Esophagus muscularis mucosa (tissue), 4 donors: ENCODE measurements around the gene PLPPR1. TPM values are rescaled to one million over a fixed set of nuclear protein-coding genes. Genes with fewer than 3 reads are reported as not detected.

Experiments used
- DNase-seq: peaks from one replicate; pipeline ENCODE4 v3.0.0-alpha.2; 2017; ENCODE audit errors: extremely low spot score
- H3K27ac ChIP-seq, 4 donors: fragments of 200-600 bp; sonication (generic); replicated peaks in 1 of 4; 1 replicate in 3 of 4; 2 replicates in 1 of 4; pipeline ENCODE4 v1.5.1; 2016 to 2019; ENCODE audit warnings: mild to moderate bottlenecking in 1 of 4
- H3K27me3 ChIP-seq, 4 donors: fragments of 200-600 bp; sonication (generic); one replicate each; pipeline versions ENCODE4 v1.5.1 to v1.6.0; 2016 to 2019
- H3K36me3 ChIP-seq, 4 donors: fragments of 200-600 bp; sonication (generic); one replicate each; pipeline ENCODE4 v1.5.1; 2016 to 2019
- H3K4me1 ChIP-seq, 4 donors: fragments of 200-600 bp; sonication (generic); one replicate each; pipeline ENCODE4 v1.5.1; 2016 to 2019
- H3K4me3 ChIP-seq, 4 donors: fragments of 200-600 bp; sonication (generic); 1 replicate in 2 of 4; 2 replicates in 2 of 4; pipeline ENCODE4 v1.5.1; 2016 to 2019; ENCODE audit warnings: mild to moderate bottlenecking in 4 of 4, moderate library complexity in 1 of 4
- H3K9me3 ChIP-seq, 4 donors: fragments of 200-600 bp; sonication (generic); 1 replicate in 3 of 4; 2 replicates in 1 of 4; pipeline ENCODE4 v1.5.1; 2016 to 2019
- EP300 ChIP-seq: sonication (generic); formaldehyde crosslinking; IDR thresholded peaks from one replicate; pipeline ENCODE4 v1.6.1; 2017; ENCODE audit warnings: antibody characterized with exemption
- POLR2A ChIP-seq: fragments of 450-650 bp; IDR thresholded peaks from one replicate; pipeline ENCODE4 v1.6.1; 2017; ENCODE audit warnings: antibody characterized with exemption, moderate library complexity, mild to moderate bottlenecking, low read depth
- POLR2AphosphoS5 ChIP-seq, 2 donors: sonication (generic); formaldehyde crosslinking; IDR thresholded peaks; one replicate each; pipeline ENCODE4 v1.6.1; 2017; ENCODE audit warnings: antibody characterized with exemption in 2 of 2
- WGBS: methylation state at CpG from one replicate; pipeline ENCODE4 v1.1.5; 2018; 5-methylcytosine and 5-hydroxymethylcytosine counted together
- intact Hi-C: fragments of 100-400 bp; cut with DNase I; formaldehyde crosslinking; loops from one replicate; pipeline ENCODE4 v1.15.1; 2023
- total RNA-seq, 4 donors: library from RNA; depleted of rRNA; stranded (reverse); fragments of >200 nt; gene quantifications; one replicate each; pipeline versions ENCODE4 v1.1.0 to v1.2.1, GENCODE V29; 2016
- TF ChIP-seq, protein P1 (sequence below), 3 experiments: fragments of 200-600 bp in 2 of 3; fragments of 450-650 bp in 1 of 3; sonication (generic) in 2 of 3; IDR thresholded peaks; one replicate each; pipeline ENCODE4 v1.5.1; 2017 to 2019; ENCODE audit warnings: antibody characterized with exemption in 3 of 3, mild to moderate bottlenecking in 2 of 3, moderate library complexity in 1 of 3

Gene PLPPR1
- total RNA-seq, 4 donors from 2014 or later = 0.19 to 0.99 (median 0.29) TPM; not detected in 1

DNA sequence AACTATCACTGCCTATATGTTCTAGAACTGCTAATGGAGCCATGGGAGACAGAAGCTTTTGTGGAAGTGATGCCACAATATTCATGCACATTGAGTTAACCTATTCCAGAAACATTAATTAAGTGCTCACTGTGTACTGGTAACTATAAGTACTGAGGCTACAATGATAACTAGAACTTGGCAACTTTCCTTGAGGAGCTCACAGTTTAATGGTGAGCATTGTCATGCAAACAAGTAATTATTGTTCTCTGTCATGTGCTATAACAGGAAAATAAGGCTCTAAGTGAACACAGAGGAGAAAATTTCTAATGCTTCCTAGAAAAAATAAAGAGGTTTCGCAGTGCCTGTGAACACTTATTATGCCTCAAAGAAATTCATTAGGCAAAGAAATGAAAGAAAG is 214.1 kb downstream of the PLPPR1 start:
- 92% methylated on average over 1 of the region's 1 CpG for WGBS
- H3K4me1 ChIP-seq = no peaks in the 10 kb centered on the region
- TF ChIP-seq EP300 = no peak
- TF ChIP-seq, protein P1, sequence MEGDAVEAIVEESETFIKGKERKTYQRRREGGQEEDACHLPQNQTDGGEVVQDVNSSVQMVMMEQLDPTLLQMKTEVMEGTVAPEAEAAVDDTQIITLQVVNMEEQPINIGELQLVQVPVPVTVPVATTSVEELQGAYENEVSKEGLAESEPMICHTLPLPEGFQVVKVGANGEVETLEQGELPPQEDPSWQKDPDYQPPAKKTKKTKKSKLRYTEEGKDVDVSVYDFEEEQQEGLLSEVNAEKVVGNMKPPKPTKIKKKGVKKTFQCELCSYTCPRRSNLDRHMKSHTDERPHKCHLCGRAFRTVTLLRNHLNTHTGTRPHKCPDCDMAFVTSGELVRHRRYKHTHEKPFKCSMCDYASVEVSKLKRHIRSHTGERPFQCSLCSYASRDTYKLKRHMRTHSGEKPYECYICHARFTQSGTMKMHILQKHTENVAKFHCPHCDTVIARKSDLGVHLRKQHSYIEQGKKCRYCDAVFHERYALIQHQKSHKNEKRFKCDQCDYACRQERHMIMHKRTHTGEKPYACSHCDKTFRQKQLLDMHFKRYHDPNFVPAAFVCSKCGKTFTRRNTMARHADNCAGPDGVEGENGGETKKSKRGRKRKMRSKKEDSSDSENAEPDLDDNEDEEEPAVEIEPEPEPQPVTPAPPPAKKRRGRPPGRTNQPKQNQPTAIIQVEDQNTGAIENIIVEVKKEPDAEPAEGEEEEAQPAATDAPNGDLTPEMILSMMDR (IDR thresholded peaks at IDR 0.05) = no peak
- TF ChIP-seq POLR2A = no peak
- no peak for TF ChIP-seq POLR2AphosphoS5 (IDR thresholded peaks at IDR 0.05)
- H3K9me3 ChIP-seq = no peaks in the 10 kb centered on the region
- H3K27ac ChIP-seq = no peak overlapping the region
- H3K27me3 ChIP-seq = no peaks in the 10 kb centered on the region
- H3K4me3 ChIP-seq = no peak overlapping the region
- no peaks in the 10 kb centered on the region for H3K36me3 ChIP-seq
- intact Hi-C loops = no loop called here
- DNase-seq = no peak

DNA sequence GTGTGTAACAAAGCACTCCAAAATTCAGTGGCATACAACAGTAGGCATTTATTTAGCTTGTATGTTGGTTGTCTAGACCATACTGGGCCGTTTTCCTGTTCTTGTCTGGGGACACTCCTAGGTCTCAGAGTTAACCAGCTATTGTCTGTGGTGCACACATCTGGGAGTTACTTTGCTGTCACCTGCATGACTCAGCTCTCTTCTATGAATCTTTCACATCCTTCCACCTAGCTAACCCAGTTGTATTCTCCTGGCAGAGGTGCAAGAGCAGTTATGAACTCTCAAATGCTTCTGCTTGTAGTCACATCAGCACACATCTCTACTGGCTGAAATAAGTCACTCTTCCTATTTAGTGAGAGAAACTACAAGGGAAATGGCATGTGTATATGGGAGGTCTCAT is 218.2 kb downstream of the PLPPR1 start:
- intact Hi-C loops = no loop called here
- TF ChIP-seq POLR2A (no peak), EP300 (no peak), POLR2AphosphoS5 (IDR thresholded peaks at IDR 0.05) (no peak)
- TF ChIP-seq, protein P1 (IDR thresholded peaks at IDR 0.05) = no peak
- H3K36me3 ChIP-seq = no peaks in the 10 kb centered on the region
- no peaks in the 10 kb centered on the region for H3K4me1 ChIP-seq
- DNase-seq = no peak
- H3K4me3 ChIP-seq = no peak overlapping the region
- H3K27ac ChIP-seq = no peak overlapping the region
- no peaks in the 10 kb centered on the region for H3K9me3 ChIP-seq
- WGBS = 25% methylated on average over 1 of the region's 1 CpG
- no peaks in the 10 kb centered on the region for H3K27me3 ChIP-seq

- TF ChIP-seq POLR2A (no peak), EP300 (no peak), POLR2AphosphoS5 (IDR thresholded peaks at IDR 0.05) (no peak)
- TF ChIP-seq, protein P1 (IDR thresholded peaks at IDR 0.05) = no peak
- intact Hi-C loops = no loop called here
- Histone ChIP-seq H3K27me3 (no peaks in the 10 kb centered on the region), H3K27ac (no peak overlapping the region), H3K4me3 (no peak overlapping the region), H3K36me3 (no peaks in the 10 kb centered on the region), H3K9me3 (no peaks in the 10 kb centered on the region), H3K4me1 (no peaks in the 10 kb centered on the region)
- no peak for DNase-seq
- WGBS = 78% methylated on average over 2 of the region's 2 CpGs
Observed at GRCh38 chr9:101247297-101247696, 218.8 kb downstream of the PLPPR1 start.

DNA sequence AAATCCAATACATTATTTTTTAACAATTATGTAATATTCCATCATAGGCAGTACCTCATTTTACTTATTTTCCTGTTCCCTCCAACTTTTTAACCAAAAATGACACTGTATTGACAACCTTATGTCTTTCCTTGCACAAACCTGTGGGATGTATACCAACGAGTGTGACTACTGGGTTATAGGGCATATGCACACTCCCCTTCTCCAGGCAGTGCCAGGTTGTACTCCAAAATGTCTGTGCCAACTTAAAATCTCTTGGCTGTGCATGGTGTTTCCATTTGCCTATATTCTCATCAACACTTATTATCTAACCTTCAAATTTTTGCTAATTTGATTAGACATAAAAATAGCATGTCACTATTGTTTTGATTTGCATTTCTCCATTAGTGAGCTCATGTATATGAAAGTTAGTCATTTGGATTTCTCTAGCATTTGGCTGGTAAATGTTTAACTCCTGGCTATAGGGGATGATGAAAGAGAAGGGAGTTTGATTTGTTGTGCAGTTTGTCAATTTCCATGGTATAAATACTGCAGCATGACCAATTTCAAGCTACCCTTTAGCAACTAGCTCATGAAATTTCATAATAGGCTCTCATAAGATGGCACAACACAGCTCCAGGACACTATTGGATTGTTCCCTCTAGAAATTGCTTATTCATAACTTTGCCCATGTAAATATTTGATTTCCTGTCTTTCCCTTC is 226.4 kb downstream of the PLPPR1 start:
- no peaks in the 10 kb centered on the region for H3K9me3 ChIP-seq
- DNase-seq = no peak
- no peak overlapping the region for H3K27ac ChIP-seq
- H3K27me3 ChIP-seq = no peaks in the 10 kb centered on the region
- H3K36me3 ChIP-seq = no peaks in the 10 kb centered on the region
- intact Hi-C loops = no loop called here
- H3K4me1 ChIP-seq = no peaks in the 10 kb centered on the region
- no peak overlapping the region for H3K4me3 ChIP-seq
- TF ChIP-seq, protein P1 (IDR thresholded peaks at IDR 0.05) = no peak
- no peak for TF ChIP-seq POLR2A
- no peak for TF ChIP-seq EP300
- no peak for TF ChIP-seq POLR2AphosphoS5 (IDR thresholded peaks at IDR 0.05)
- 70% methylated on average over 1 of the region's 1 CpG for WGBS

DNA sequence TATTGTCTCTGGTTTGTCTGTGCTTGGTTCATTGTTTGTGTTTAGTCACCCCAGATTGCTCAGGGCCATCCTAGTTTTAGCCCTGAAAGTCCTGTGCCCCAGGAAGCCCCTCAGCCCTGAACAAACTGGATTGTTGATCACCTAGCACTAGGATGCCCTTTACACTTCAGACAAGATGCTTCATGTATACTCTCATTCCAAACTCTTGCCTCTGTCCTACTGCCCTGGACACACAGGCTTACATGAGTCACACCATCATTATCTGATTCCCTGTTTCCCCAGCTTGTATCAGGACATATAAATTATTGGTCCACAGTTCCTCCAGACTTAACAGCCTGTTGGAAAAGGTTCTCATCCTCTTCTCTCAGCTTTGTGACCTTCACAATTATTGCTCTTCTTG is 236.2 kb downstream of the PLPPR1 start:
- Histone ChIP-seq H3K4me1 (no peaks in the 10 kb centered on the region), H3K27me3 (no peaks in the 10 kb centered on the region), H3K27ac (no peak overlapping the region), H3K4me3 (no peak overlapping the region), H3K36me3 (no peaks in the 10 kb centered on the region), H3K9me3 (no peaks in the 10 kb centered on the region)
- no peak for DNase-seq
- no peak for TF ChIP-seq POLR2AphosphoS5 (IDR thresholded peaks at IDR 0.05)
- no peak for TF ChIP-seq EP300
- no peak for TF ChIP-seq POLR2A
- TF ChIP-seq, protein P1 (IDR thresholded peaks at IDR 0.05) = no peak
- intact Hi-C loops = no loop called here
